Sigmoid colon (tissue), 7 donors: ENCODE measurements around the gene PDHA1. TPM values are rescaled to one million over a fixed set of nuclear protein-coding genes. Genes with fewer than 3 reads are reported as not detected.

Source experiments
- DNase-seq: peaks from one replicate; pipeline ENCODE4 v3.0.0-alpha.2; 2019
- H3K27ac ChIP-seq, 4 donors: fragments of 200-600 bp; sonication (generic); one replicate each; pipeline ENCODE4 v1.5.1; 2016 to 2019; ENCODE audit warnings: mild to moderate bottlenecking in 1 of 4
- H3K27me3 ChIP-seq, 3 donors: fragments of 200-600 bp; sonication (generic); one replicate each; pipeline ENCODE4 v1.5.1; 2019; ENCODE audit warnings: mild to moderate bottlenecking in 1 of 3
- H3K36me3 ChIP-seq, 4 donors: fragments of 200-600 bp; sonication (generic); one replicate each; pipeline ENCODE4 v1.5.1; 2016 to 2019
- H3K4me1 ChIP-seq, 4 donors: fragments of 200-600 bp; sonication (generic); one replicate each; pipeline ENCODE4 v1.5.1; 2017 to 2019
- H3K4me3 ChIP-seq, 4 donors: fragments of 200-600 bp; sonication (generic); one replicate each; pipeline ENCODE4 v1.5.1; 2017 to 2019; ENCODE audit warnings: mild to moderate bottlenecking in 2 of 4, moderate library complexity in 1 of 4
- H3K9me3 ChIP-seq, 4 donors: fragments of 200-600 bp in 3 of 4; sonication (generic) in 3 of 4; one replicate each; pipeline versions ENCODE4 v1.5.1 to v1.6.1; 2013 to 2019
- CTCF ChIP-seq, 4 experiments: fragments of 450-650 bp in 3 of 4; fragments of 200-600 bp in 1 of 4; IDR thresholded peaks; one replicate each; pipeline ENCODE4 v1.5.1; 2016 to 2019; ENCODE audit warnings: antibody characterized with exemption in 4 of 4, mild to moderate bottlenecking in 3 of 4, moderate library complexity in 2 of 4
- EP300 ChIP-seq, 4 donors: sonication (generic); formaldehyde crosslinking; IDR thresholded peaks; one replicate each; pipeline ENCODE4 v1.6.1; 2017; ENCODE audit warnings: antibody characterized with exemption in 4 of 4
- POLR2A ChIP-seq, 2 donors: fragments of 450-650 bp; IDR thresholded peaks; one replicate each; pipeline ENCODE4 v1.6.1; 2016; ENCODE audit warnings: antibody characterized with exemption in 2 of 2, mild to moderate bottlenecking in 2 of 2, moderate library complexity in 2 of 2
- POLR2AphosphoS5 ChIP-seq, 4 donors: sonication (generic); formaldehyde crosslinking; IDR thresholded peaks; one replicate each; pipeline ENCODE4 v1.6.1; 2017; ENCODE audit warnings: antibody characterized with exemption in 4 of 4
- WGBS, 2 donors: extraction: QIAGEN DNeasy Blood & Tissue Kit; methylation state at CpG; one replicate each; pipeline ENCODE4 v1.1.7; 2013; 5-methylcytosine and 5-hydroxymethylcytosine counted together
- intact Hi-C: fragments of 100-400 bp; cut with DNase I; formaldehyde crosslinking; loops from one replicate; pipeline ENCODE4 v1.15.1; 2023
- polyA plus RNA-seq, 3 donors: library from polyadenylated mRNA; stranded (reverse); fragments of 200-250 nt; gene quantifications; one replicate each; pipeline ENCODE4 v1.2.3, GENCODE V29; 2013
- small RNA-seq, 3 donors: library from RNA; depleted of rRNA; stranded (forward); fragments of <200 nt; gene quantifications; one replicate each; pipeline ENCODE3, GENCODE V24; 2016
- total RNA-seq, 4 donors: library from RNA; depleted of rRNA; stranded (reverse); fragments of >200 nt; gene quantifications; one replicate each; pipeline ENCODE4 v1.1.0, GENCODE V29; 2016
- donor health status: healthy with polysubstance abuse.
- donor health status: Bipolar disorder and iron deficiency.
- donor health status: healthy.

The PDHA1 gene
- total and polyA plus RNA-seq, 7 donors = 51.7 to 222 (median 71.3) TPM

- intact Hi-C loops = no loop called here
- H3K27me3 ChIP-seq = no peaks in the 10 kb centered on the region
- no peaks in the 10 kb centered on the region for H3K4me1 ChIP-seq
- H3K27ac ChIP-seq = no peak overlapping the region
- no peak for TF ChIP-seq POLR2A (IDR thresholded peaks at IDR 0.05)
- no peak for TF ChIP-seq EP300 (IDR thresholded peaks at IDR 0.05)
- no peak for TF ChIP-seq CTCF (IDR thresholded peaks at IDR 0.05)
- no peak for TF ChIP-seq POLR2AphosphoS5 (IDR thresholded peaks at IDR 0.05)
- no peak for DNase-seq
- H3K4me3 ChIP-seq = no peak overlapping the region
- 80 to 81% methylated on average over 4 of the region's 4 CpGs for WGBS, 2 donors
- H3K36me3 ChIP-seq = no peaks in the 10 kb centered on the region
- no peaks in the 10 kb centered on the region for H3K9me3 ChIP-seq
Measured at GRCh38 chrX:19392703-19393102, 49.0 kb downstream of the PDHA1 start.

GRCh38 chrX:19403696-19404095 is 60.0 kb downstream of the PDHA1 start:
- no peak for TF ChIP-seq CTCF (IDR thresholded peaks at IDR 0.05)
- TF ChIP-seq POLR2AphosphoS5 (IDR thresholded peaks at IDR 0.05) = no peak
- Histone ChIP-seq H3K4me1 (no peaks in the 10 kb centered on the region), H3K27ac (no peak overlapping the region), H3K9me3 (no peaks in the 10 kb centered on the region), H3K36me3 (no peaks in the 10 kb centered on the region), H3K27me3 (no peaks in the 10 kb centered on the region), H3K4me3 (no peak overlapping the region)
- intact Hi-C loops = no loop called here
- no peak for DNase-seq

GRCh38 chrX:19410259-19410658 is 66.5 kb downstream of the PDHA1 start:
- Histone ChIP-seq H3K4me1 (no peaks in the 10 kb centered on the region), H3K9me3 (no peaks in the 10 kb centered on the region), H3K27ac (no peak overlapping the region), H3K4me3 (no peak overlapping the region), H3K36me3 (no peaks in the 10 kb centered on the region), H3K27me3 (no peaks in the 10 kb centered on the region)
- 93 to 98% methylated on average over 2 of the region's 2 CpGs for WGBS, 2 donors
- DNase-seq = no peak
- intact Hi-C loops = no loop called here
- TF ChIP-seq CTCF (IDR thresholded peaks at IDR 0.05) (no peak), EP300 (IDR thresholded peaks at IDR 0.05) (no peak)

Small RNAs within 50 kb of the gene (small RNA-seq; reads per million reads assigned to genes)
- 0 reads per million in 3 donors for gene RF00019

Other genes starting within 250 kb of the PDHA1 start
- gene ADGRG2, start 221.5 kb upstream of the PDHA1 start, total RNA-seq = 1 to 10 TPM in 2 of 4 donors, under 1 TPM in 2; 0.66 to 2.5 (median 1.4) TPM
- gene ADGRG2, start 221.5 kb upstream of the PDHA1 start, polyA plus RNA-seq = under 1 TPM in 2 of 3 donors, not detected in 1; under 0.01 to 0.93 TPM
- gene MAP3K15, start 171.6 kb downstream of the PDHA1 start, total RNA-seq = under 1 TPM in 1 of 4 donors, not detected in 3; 0.14 TPM
- under 1 TPM in 2 of 3 donors, not detected in 1; 0.15 to 0.69 TPM for gene MAP3K15, start 171.6 kb downstream of the PDHA1 start, polyA plus RNA-seq